G401 (cell line): ENCODE measurements around the gene HMGN3. TPM values are rescaled to one million over a fixed set of nuclear protein-coding genes. Genes with fewer than 3 reads are reported as not detected.

Experiments used
- DNase-seq: peaks from one replicate; pipeline ENCODE4 v3.0.0-alpha.2; 2015; ENCODE audit warnings: low spot score
- in situ Hi-C: cut with HindIII; loops from 2 replicates; pipeline ENCODE4 v1.10.0; 2016; ENCODE audit warnings: low sequenced_read_pairs, mixed read lengths
- total RNA-seq: library from RNA; depleted of rRNA; stranded (reverse); fragments of >200 nt; shearing (Covaris generic); gene quantifications from 2 replicates; pipeline ENCODE4 v1.2.3, GENCODE V29; 2014

Gene HMGN3
- total RNA-seq, 1 experiment from 2014 or later: 400 TPM

DNA sequence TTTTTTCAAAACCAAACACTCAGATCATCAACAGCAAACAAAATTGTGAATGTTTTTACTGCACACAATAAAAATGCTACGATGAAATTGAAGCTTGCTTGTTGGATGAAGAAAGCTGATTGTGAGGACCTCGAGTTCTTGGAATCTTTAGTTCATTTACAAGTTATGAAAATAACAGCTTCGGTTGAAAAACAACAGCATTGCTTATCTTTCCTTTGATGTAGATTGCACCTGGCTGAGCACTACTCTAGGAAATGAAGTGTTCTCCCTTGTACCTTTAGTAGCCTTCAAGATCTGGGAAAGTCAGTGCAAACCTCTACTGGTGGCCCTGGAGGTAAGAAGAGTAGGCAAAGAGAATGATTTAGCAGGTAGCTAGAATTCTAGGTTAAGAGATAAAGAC lies 2.2 kb upstream of the HMGN3 start:
- in situ Hi-C loops: no loop called here
- no peak for DNase-seq

DNA sequence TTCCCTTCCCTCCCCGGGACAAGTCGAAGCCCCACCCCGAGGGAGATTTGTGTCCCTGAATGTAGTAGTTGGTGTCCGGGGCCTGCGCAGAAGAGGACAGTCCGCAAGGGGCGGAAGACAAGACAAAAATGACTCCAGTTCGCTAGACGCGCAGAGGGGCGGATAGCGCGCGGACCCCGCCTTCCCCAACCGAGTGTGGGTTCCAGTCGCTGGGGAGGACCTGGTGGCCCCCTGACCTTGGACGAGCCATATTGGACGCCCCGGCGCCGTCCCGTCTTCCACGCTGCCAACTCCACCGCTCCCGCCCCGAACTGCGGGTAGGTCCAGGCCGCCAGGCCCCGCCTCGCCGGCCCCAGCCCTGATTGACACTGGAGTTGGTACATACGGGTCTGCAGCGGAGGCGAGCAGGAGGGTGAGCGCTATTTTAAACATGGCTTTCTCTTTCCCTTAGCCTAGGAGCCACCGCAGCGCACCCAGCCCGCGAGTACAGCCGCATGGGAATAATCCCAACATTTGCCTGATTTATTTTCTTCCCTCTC lies 802 bp downstream of the HMGN3 start:
- DNase-seq: peak; percentile 82
- in situ Hi-C loops: no loop called here

DNA sequence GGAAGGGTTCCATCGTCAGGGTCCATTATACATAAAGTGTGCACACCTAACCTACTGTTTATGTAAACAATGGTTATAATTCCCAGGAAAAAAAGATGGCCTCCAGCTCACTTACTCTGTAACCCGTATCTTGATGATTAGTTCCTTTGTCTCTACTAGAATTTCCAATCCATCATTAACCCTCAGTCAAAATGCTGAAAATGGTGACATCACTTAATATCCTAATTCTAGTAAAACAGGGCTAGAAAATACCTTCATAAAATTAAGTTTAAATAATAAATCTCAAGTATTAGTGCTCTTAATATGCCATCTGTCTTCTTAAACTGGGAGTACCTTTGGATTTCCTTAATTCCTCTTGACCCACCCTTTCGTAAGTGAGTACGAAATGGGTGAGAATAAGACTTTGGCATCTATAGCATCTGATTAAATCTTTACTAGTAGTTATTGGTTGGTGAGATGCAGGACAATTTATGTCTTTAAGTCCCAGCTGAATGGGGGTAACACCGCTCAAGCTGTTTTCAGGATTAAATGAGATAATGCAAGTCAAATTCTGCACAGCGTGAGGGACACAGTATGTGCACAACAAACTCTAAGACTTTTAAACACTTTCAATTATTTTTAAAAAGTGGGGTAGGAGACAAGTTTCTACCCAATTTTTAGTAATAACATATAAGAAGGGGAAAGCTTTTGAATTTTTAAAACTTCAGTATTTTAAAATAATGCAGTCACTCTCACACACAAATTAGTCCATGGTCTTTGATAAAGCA lies 1.6 kb downstream of the HMGN3 start:
- no peak for DNase-seq

DNA sequence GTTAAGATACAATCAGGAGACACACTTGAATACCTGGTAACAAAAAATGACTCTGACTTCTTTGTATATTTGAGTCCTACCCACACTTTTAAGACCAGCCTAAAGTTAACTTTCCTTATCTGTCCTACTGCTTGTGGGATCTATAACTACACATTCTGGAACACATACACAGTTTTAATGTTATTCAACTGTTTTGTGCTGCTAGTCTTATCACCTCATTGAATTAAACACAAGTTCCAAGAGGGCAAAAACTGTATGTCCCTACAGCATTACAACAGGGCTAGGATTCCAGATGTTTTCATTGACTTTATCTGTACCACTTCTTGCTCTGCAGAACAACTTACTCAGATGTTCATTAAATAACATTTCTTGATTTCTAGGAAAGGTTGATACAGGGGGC lies 2.8 kb downstream of the HMGN3 start:
- in situ Hi-C loops: no loop called here
- no peak for DNase-seq

More for the DNA sequence above, 1.6 kb downstream of the HMGN3 start:
- in situ Hi-C loops: no loop called here

- in situ Hi-C loops: no loop called here
- DNase-seq: no peak
Measured at GRCh38 chr6:79231101-79231500, 3.4 kb downstream of the HMGN3 start.

DNA sequence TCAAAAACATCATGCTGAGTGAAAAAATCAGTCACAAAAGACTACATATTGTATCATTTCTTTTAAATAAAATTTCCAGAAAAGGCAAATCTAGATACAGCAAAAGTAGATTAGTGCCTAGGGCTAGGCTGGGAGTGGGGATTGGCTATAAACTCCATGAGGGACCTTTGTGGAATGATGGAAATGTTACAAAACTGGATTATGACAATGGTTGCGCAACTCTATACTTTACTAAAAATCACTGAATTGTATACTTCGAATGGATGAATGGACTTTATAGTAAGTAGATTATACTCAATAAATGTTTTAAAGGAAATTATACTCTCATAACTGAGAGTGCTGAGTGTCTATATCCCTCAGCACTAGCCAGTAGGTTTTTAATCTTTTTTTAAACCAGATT lies 4.3 kb downstream of the HMGN3 start:
- no peak for DNase-seq
- in situ Hi-C loops: no loop called here

DNA sequence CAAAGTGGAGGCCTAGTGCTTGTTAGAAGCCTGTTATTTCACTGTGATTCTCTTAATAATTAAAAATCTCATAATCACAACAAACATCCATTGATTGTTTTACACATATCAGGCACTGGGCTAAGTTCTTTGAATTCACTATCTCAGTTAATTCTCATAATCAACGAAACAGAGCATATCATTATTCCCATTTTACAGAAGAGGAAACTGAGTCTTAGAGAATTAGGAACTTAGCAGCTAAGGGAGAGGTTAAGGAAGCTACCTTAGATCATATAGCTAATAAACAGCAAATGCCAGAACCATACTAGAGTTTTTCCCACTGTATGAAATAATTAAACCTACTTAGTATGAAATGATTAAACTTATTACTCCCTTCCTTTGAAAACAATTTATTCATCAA lies 7.0 kb downstream of the HMGN3 start:
- in situ Hi-C loops: no loop called here

DNA sequence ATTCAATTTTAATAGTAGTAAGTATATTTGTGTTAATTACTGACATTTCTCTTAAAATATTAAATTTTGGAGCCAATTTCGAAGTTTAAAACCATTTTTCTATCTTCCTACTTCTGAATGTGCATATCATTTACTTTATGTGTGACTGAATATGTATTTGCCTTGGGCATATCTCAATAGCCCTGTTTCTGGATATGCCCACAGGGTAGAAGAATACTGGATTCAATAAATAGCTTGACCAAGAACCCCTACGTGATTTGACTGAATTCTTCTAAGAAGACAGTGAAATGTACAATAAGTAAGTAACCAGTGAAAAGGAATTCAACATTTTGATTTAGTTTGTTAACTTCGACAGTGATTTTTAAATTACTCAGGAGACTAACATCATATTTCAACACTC lies 7.8 kb downstream of the HMGN3 start:
- in situ Hi-C loops: no loop called here

More for the DNA sequence above, 7.0 kb downstream of the HMGN3 start:
- DNase-seq: no peak

GRCh38 chr6:79225717-79226599 lies 8.5 kb downstream of the HMGN3 start:
- no peak for DNase-seq
- in situ Hi-C loops: no loop called here

More for the DNA sequence above, 7.8 kb downstream of the HMGN3 start:
- DNase-seq: no peak

DNA sequence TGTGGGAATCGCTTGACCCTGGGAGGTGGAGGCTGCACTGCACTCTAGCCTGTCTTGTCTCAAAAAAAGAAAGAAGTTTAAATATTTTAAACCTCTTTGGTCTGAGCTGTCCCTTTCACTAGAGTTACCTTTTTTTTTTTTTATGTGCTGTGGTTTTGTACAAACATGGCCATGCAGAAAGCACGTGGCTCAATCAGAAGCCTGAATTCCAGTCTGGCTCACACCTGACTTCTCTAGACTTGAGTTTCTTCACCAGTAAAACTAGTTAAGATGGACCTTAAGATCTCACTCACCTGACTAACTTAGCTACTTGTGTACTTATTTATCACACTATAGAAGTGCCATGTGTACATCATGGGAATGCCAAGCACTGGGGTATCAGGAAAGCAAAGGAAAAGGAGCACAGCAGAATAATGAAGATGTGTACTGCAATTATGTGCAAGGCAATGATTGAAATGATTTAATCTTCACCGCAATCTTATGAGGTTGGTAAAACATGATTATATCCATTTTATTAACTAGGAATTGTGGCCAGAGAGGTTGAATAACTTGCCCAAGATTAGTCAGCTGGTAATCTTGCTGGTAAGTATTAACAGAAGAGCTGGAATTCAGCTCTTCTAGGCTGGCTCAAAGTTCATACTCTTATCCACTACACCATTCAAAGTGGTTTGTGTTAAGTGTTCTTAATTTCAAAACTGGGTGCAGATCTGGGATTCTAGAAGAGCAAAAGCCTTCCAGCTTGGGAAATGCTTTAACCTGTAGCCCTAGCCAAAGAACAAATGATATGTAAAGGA lies 10.7 kb downstream of the HMGN3 start:
- in situ Hi-C loops: no loop called here
- DNase-seq: no peak

DNA sequence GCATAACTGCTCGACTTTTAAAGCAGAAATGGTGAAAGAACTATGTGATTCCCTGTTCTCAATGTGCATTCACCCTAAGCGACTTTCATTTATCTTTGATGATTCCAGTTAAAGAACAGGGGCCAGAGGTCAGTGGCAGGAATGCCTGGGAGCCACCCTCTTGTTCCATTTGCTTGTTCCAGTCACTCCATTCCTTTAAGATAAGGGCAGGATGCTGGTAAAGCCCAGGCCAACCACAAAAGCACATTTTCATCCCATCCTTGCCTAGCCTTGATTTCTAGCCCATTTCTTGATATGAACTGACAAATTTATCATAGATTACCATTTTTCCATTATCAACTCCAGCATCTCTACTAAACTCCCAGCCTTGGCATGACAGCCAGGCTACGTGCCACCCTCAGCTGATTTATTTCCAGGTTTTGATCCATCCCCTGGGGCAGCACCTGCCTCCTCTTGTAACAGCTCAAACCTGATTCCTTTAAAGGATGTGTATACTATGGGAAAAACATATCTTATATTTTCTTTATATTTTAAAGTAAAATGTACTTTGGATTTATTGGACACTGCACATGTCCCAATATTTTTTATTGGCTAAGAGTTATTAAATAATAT lies 19.2 kb downstream of the HMGN3 start:
- DNase-seq: no peak
- in situ Hi-C loops: no loop called here

GRCh38 chr6:79212859-79213258 lies 21.6 kb downstream of the HMGN3 start:
- DNase-seq: no peak
- in situ Hi-C loops: no loop called here

DNA sequence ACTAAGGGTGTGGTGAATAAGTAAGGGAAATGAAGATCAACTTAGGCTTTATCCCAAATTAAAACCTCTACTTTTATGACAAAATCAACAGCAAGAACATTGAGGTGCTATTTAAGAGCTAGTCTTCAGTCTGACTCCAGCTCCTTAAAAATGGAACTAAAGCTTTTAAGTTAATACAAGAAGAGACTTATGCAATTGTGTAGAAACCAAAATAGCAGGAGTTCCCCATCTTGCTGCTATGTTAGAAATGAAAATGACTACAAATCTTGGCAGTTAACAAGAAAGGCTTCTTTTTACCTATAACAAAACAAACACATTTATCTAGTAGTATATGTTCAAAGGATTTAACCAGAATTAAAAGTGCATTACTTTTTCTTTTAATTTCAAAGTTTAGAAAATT lies 25.7 kb downstream of the HMGN3 start:
- no peak for DNase-seq
- in situ Hi-C loops: no loop called here

DNA sequence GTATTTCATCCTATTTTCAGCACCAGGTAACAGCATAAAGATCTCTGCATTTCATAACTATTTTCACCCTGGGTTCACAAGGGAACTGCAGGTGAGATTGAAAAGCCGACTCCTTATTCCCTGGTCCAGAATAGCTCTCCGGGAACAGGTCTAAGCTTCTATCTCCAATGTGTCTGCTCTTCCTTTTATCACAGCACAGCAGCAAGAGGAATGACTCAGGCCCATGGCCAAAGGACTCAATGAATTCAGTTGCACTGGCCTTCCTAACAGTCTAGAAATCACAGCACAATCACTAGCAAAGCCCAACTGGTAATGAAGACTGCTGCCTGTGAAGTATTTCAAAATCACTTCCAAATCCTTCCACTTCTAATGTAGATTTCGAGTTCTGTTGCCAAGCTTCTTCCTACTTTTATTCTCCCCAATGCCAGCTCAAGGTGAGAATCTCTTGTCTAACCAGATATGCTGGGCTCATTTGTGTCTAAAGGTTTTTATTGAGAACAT lies 30.7 kb downstream of the HMGN3 start:
- in situ Hi-C loops: no loop called here
- DNase-seq: no peak

GRCh38 chr6:79202556-79202955 lies 31.9 kb downstream of the HMGN3 start:
- DNase-seq: no peak
- in situ Hi-C loops: no loop called here

DNA sequence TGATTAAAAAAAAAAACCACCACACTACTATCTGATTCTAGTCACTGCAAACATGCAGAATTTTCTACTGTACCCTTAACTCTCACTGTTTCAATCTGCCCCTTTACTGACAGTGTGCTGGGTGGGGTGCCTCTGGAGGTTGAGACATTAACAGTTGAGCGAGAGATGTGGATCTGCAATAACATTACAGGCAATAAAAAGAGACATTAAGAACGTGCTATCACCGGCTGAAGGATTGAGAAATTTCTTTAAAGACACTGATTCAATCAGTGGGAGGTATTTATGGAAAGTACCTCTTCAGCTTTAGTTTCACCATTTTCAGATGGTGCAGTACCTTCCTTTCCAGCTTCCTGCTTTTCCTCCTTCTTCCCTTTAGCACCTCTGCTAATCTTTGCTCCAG lies 32.5 kb downstream of the HMGN3 start:
- DNase-seq: no peak
- in situ Hi-C loops: no loop called here

DNA sequence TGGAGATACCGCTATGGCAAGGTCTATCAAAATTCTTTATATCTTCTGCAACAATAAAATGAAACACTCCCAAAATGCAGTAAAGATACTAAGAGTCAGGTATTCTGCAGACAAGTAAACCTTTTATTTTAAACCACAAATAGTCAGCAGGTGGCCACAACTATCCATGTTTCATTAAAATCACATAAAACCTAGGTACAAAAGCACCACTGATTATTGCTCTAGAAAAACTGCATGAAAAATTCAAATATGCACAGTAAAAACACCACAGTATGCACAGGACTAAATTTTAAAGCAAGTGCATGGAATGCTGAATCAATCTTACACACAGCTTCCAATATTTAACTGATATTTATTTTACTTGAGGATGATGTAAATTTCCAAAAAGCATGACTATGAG lies 33.3 kb downstream of the HMGN3 start:
- in situ Hi-C loops: no loop called here
- DNase-seq: no peak

GRCh38 chr6:79196912-79197311 lies 37.6 kb downstream of the HMGN3 start:
- in situ Hi-C loops: no loop called here
- no peak for DNase-seq

GRCh38 chr6:79193971-79194370 lies 40.5 kb downstream of the HMGN3 start:
- in situ Hi-C loops: no loop called here
- no peak for DNase-seq
